Glutamatergic neuron (in vitro differentiated cells): ENCODE measurements around the gene PPWD1. TPM values are rescaled to one million over a fixed set of nuclear protein-coding genes. Genes with fewer than 3 reads are reported as not detected.
"Not testable (repeated sequence)": the region's sequence is repeated elsewhere in the genome, so short reads cannot be mapped to it uniquely, and the experiment has no call there.

Experiments used
- DNase-seq: peaks from one replicate; pipeline ENCODE4 v3.0.0; 2022
- H3K27ac Mint-ChIP-seq: one replicate; pipeline ENCODE4 v1.8.0; 2020; ENCODE audit warnings: mild to moderate bottlenecking, mixed read lengths, inconsistent platforms; ENCODE audit not compliant: unreplicated experiment
- H3K27me3 Mint-ChIP-seq: one replicate; pipeline ENCODE4 v1.8.0; 2020; ENCODE audit warnings: mild to moderate bottlenecking, moderate library complexity, mixed read lengths, inconsistent platforms; ENCODE audit not compliant: unreplicated experiment
- H3K36me3 Mint-ChIP-seq: one replicate; pipeline ENCODE4 v1.8.0; 2020; ENCODE audit warnings: mild to moderate bottlenecking, mixed read lengths, inconsistent platforms; ENCODE audit not compliant: unreplicated experiment
- H3K4me1 Mint-ChIP-seq: one replicate; pipeline ENCODE4 v1.8.0; 2020; ENCODE audit warnings: mild to moderate bottlenecking, low read depth, mixed read lengths, inconsistent platforms; ENCODE audit not compliant: unreplicated experiment
- H3K4me3 Mint-ChIP-seq: one replicate; pipeline ENCODE4 v1.8.0; 2020; ENCODE audit warnings: mild to moderate bottlenecking, mixed read lengths, inconsistent platforms; ENCODE audit not compliant: unreplicated experiment
- H3K9me3 Mint-ChIP-seq: one replicate; pipeline ENCODE4 v1.8.0; 2020; ENCODE audit warnings: mild to moderate bottlenecking, moderate library complexity, mixed read lengths, inconsistent platforms; ENCODE audit not compliant: unreplicated experiment
- total RNA-seq: library from RNA; stranded (reverse); fragmentation: NEBNext Ultra II Directional; extraction: Animal tissue kit (Norgen Biotek cat#: 25700); gene quantifications from one replicate; pipeline ENCODE4 v1.2.1, GENCODE V29; 2021; ENCODE audit not compliant: unreplicated experiment
- TF ChIP-seq, protein P1 (sequence below): fragments of 200-600 bp; sonication (generic); IDR thresholded peaks from one replicate; pipeline ENCODE4 v1.5.0; 2021; ENCODE audit not compliant: partially characterized antibody, unreplicated experiment

The PPWD1 gene
- total RNA-seq, 1 donor from 2014 or later = 37.6 TPM

DNA sequence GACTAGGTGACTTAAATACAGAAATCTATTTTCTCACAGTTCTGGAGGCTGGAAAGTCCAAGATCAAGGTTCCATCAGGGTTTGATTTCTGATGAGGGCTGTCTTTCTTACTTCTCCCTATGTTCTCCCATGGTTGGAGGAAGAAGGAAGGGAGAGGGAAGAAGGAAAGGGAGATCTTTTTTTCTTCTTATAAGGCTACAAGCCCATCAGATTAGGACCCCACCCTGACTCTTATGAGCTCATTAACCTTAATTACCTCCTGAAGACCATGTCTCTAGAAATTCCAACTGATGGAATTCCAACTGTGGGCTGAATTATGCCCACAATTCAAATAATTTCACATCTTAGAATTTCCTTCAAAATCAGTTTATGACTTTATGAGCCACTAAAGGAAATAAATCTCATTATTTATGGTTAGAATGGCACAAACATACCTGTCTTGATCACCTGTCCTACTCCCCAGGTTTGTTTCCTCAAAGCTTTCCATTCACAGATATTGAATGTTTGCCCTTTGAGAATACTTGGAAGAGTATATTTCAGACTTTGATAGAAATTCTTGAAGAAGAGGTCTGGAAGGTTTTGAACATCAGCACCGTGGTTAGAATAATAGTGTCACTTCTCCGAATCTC is 7.6 kb downstream of the PPWD1 start:
- Mint-ChIP-seq H3K9me3 (no peaks in the 10 kb centered on the region), H3K4me3 (no peak overlapping the region), H3K27me3 (no peaks in the 10 kb centered on the region), H3K36me3 (no peaks in the 10 kb centered on the region), H3K27ac (no peak overlapping the region), H3K4me1 (no peaks in the 10 kb centered on the region)
- TF ChIP-seq, protein P1, sequence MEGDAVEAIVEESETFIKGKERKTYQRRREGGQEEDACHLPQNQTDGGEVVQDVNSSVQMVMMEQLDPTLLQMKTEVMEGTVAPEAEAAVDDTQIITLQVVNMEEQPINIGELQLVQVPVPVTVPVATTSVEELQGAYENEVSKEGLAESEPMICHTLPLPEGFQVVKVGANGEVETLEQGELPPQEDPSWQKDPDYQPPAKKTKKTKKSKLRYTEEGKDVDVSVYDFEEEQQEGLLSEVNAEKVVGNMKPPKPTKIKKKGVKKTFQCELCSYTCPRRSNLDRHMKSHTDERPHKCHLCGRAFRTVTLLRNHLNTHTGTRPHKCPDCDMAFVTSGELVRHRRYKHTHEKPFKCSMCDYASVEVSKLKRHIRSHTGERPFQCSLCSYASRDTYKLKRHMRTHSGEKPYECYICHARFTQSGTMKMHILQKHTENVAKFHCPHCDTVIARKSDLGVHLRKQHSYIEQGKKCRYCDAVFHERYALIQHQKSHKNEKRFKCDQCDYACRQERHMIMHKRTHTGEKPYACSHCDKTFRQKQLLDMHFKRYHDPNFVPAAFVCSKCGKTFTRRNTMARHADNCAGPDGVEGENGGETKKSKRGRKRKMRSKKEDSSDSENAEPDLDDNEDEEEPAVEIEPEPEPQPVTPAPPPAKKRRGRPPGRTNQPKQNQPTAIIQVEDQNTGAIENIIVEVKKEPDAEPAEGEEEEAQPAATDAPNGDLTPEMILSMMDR = no peak
- no peak for DNase-seq

DNA sequence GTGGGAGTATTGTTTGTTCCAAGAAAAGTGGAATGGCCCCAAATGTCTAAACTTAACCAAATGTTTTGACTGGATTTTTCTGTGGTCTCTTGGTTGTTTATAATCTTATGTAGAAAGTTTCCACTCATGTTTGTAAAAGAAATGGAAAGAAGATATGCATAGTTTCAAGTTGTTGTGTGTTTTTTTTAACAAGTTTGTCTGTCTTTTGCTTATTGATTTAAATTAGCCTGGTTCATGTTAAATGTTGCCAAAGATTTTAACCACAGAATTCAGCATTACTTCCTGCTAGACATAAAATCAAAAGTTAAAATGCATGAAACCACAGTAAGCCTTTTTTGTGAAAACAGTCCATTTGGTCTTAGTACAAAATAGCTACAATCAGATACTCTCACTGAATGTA is 14.0 kb downstream of the PPWD1 start:
- Mint-ChIP-seq H3K27ac (no peak overlapping the region), H3K4me3 (no peak overlapping the region), H3K9me3 (no peaks in the 10 kb centered on the region), H3K36me3 (no peaks in the 10 kb centered on the region), H3K27me3 (no peaks in the 10 kb centered on the region), H3K4me1 (no peaks in the 10 kb centered on the region)
- TF ChIP-seq, protein P1 = no peak
- DNase-seq = no peak

DNA sequence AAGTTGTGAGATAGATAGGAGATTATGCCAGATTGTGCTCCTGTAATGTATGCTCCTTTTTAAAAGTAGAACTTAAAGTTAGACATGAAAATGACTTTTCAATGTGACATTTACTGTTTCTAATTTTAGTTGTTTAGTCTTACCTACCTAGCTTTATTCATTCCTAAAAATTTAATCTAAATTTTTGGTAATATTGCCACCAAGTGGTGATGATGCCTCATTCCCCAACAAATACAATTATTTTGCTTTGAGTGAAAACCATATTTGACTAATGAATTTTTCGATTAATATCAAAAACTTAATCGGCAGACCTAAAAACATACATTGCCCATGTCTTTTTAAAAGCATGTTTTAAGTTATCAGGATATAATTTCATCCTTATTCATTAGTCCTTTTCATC is 25.6 kb downstream of the PPWD1 start:
- no peak overlapping the region for H3K27ac Mint-ChIP-seq
- H3K4me3 Mint-ChIP-seq = no peak overlapping the region
- no peaks in the 10 kb centered on the region for H3K36me3 Mint-ChIP-seq

DNA sequence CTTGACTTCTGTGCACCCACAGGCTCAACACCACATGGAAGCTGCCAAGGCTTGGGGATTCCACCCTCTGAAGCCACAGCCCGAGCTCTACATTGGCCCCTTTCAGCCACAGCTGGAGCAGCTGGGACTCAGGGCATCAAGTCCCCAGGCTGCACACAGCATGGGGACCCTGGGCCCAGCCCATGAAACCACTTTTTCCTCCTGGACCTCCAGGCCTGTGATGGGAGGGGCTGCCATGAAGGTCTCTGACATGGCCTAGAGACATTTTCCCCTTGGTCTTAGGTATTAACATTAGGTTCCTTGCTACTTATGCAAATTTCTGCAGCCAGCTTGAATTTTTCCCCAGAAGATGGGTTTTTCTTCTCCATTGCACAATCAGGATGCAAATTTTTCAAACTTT is 38.7 kb downstream of the PPWD1 start:
- H3K4me1 Mint-ChIP-seq, H3K27me3 Mint-ChIP-seq, H3K4me3 Mint-ChIP-seq, DNase-seq, H3K9me3 Mint-ChIP-seq, H3K27ac Mint-ChIP-seq: not testable (repeated sequence)
- H3K36me3 Mint-ChIP-seq = peaks cover 39% of the 10 kb centered on the region

More for the DNA sequence above, 25.6 kb downstream of the PPWD1 start:
- DNase-seq = no peak
- TF ChIP-seq, protein P1 = no peak
- Mint-ChIP-seq H3K27me3 (no peaks in the 10 kb centered on the region), H3K4me1 (no peaks in the 10 kb centered on the region), H3K9me3 (no peaks in the 10 kb centered on the region)

DNA sequence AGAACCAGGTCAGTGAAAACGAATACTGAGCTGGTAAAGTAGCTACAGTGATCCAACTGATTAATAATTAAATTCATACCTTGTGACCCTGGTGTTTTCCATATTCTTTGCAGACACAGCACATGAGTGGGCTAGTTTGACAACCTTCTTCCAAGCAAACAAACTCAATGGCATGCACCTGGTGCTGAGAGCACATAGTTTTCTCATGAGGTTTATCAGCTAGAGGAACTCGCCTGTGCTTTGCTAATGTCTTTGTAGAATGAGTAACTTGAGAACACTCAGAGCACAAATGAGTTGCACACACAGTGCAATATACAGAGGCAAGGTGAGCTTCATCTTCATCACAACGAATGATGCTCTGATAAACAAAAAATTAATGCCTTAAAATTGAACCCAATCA is 48.4 kb downstream of the PPWD1 start:
- H3K27me3 Mint-ChIP-seq = no peaks in the 10 kb centered on the region
- H3K27ac Mint-ChIP-seq = no peak overlapping the region
- no peaks in the 10 kb centered on the region for H3K36me3 Mint-ChIP-seq
- DNase-seq = no peak
- H3K9me3 Mint-ChIP-seq = peaks cover 2% of the 10 kb centered on the region
- TF ChIP-seq, protein P1 = no peak
- no peak overlapping the region for H3K4me3 Mint-ChIP-seq
- H3K4me1 Mint-ChIP-seq = no peaks in the 10 kb centered on the region
